HepG2 (cell line): ENCODE measurements around the gene MAP3K5. TPM values are rescaled to one million over a fixed set of nuclear protein-coding genes. Genes with fewer than 3 reads are reported as not detected.

Experiments used
- ATAC-seq: fragments of 200-7000 bp; cut with Tn5 transposase; 3 replicates; pipeline ENCODE4 v1.9.1; 2020; ENCODE audit warnings: mild to moderate bottlenecking, moderate library complexity
- BruUV-seq: library from RNA; stranded (reverse); fragments of 400-500 nt; replicated peaks from 2 replicates; lab custom pipeline; 2021; lab: Mats Ljungman, UMichigan
- CTCF ChIA-PET: fragments of 300-600 bp; formaldehyde crosslinking; extraction: SDS; loops from one replicate; lab custom pipeline; 2021; ENCODE audit warnings: low total read pairs, inconsistent platforms, low intra/inter-chr PET ratio; lab: Yijun Ruan, JAX
- POLR2A ChIA-PET: fragments of 350-600 bp; sonication (Branson Sonifier 250); formaldehyde crosslinking; loops from one replicate; lab custom pipeline; 2020; ENCODE audit warnings: antibody characterized with exemption, inconsistent platforms; lab: Yijun Ruan, JAX
- DNase-seq: peaks from one replicate; pipeline ENCODE4 v3.0.0-alpha.2; 2015; ENCODE audit warnings: low spot score
- FAIRE-seq: peaks from 3 replicates; lab custom pipeline; 2011; peaks lifted over from hg19 to GRCh38; lab: Jason Lieb, UNC
- H2AFZ ChIP-seq: one replicate; pipeline ENCODE4 v1.6.1; 2011; ENCODE audit warnings: low read length, inconsistent platforms
- H3K27ac ChIP-seq: fragments of 300-600 bp; 3 replicates; pipeline ENCODE4 v1.8.0; 2011; ENCODE audit warnings: mixed run types, mild to moderate bottlenecking, mixed read lengths, low read length, inconsistent platforms; ENCODE audit not compliant: insufficient read depth; ENCODE audit errors: extremely low read length
- H3K27me3 ChIP-seq, 2 experiments: fragments of 200-600 bp in 1 of 2; 2 replicates in 1 of 2; 3 replicates in 1 of 2; pipeline versions ENCODE4 v1.6.0 to v1.8.0; 2011; ENCODE audit warnings: low read length in 2 of 2, mild to moderate bottlenecking in 2 of 2, moderate library complexity in 2 of 2, inconsistent platforms in 1 of 2; ENCODE audit not compliant: insufficient read depth in 2 of 2, control insufficient read depth in 1 of 2
- H3K36me3 ChIP-seq, 2 experiments: fragments of 200-600 bp in 1 of 2; replicated peaks in 1 of 2; 2 replicates in 1 of 2; 3 replicates in 1 of 2; pipeline versions ENCODE4 v1.5.1 to v1.8.0; 2011; ENCODE audit warnings: low read length in 2 of 2, inconsistent platforms in 1 of 2; ENCODE audit not compliant: insufficient read depth in 2 of 2, control insufficient read depth in 1 of 2
- H3K4me1 ChIP-seq: 2 replicates; pipeline ENCODE4 v1.5.1; 2012; ENCODE audit warnings: low read length, inconsistent platforms; ENCODE audit not compliant: insufficient read depth
- H3K4me2 ChIP-seq: 2 replicates; pipeline ENCODE4 v1.6.0; 2011; ENCODE audit warnings: low read depth, low read length, inconsistent platforms
- H3K4me3 ChIP-seq, 3 experiments: fragments of 200-600 bp in 1 of 3; sonication (generic), shearing (Covaris generic) in 1 of 3; replicated peaks in 1 of 3; 2 replicates each; pipeline ENCODE4 v1.5.1; 2011 to 2016; ENCODE audit warnings: low read length in 3 of 3, inconsistent platforms in 2 of 3, low read depth in 2 of 3, mild to moderate bottlenecking in 2 of 3, control low read depth in 1 of 3, mixed read lengths in 1 of 3; ENCODE audit not compliant: insufficient read depth in 1 of 3
- H3K79me2 ChIP-seq: one replicate; pipeline ENCODE4 v1.6.1; 2011; ENCODE audit warnings: low read length, inconsistent platforms; ENCODE audit not compliant: insufficient read depth
- H3K9ac ChIP-seq: 2 replicates; pipeline ENCODE4 v1.6.0; 2011; ENCODE audit warnings: mild to moderate bottlenecking, low read depth, low read length, inconsistent platforms; ENCODE audit not compliant: insufficient read depth
- H3K9me3 ChIP-seq: 2 replicates; pipeline ENCODE4 v1.5.1; 2012; ENCODE audit warnings: mild to moderate bottlenecking, low read length
- H4K20me1 ChIP-seq: 2 replicates; pipeline ENCODE4 v1.6.0; 2011; ENCODE audit warnings: inconsistent platforms, mild to moderate bottlenecking, low read length, moderate library complexity; ENCODE audit not compliant: insufficient read depth
- DPF2 ChIP-seq: sonication (generic); formaldehyde crosslinking; IDR thresholded peaks from 2 replicates; pipeline ENCODE4 v1.4.0; 2020; ENCODE audit warnings: mild to moderate bottlenecking, low read depth, missing genetic modification reagents, borderline replicate concordance
- NAIF1 ChIP-seq: sonication (generic); formaldehyde crosslinking; IDR thresholded peaks from 2 replicates; pipeline ENCODE4 v1.5.0; 2020; ENCODE audit warnings: mild to moderate bottlenecking, missing genetic modification reagents, borderline replicate concordance
- RBAK ChIP-seq: sonication (generic); formaldehyde crosslinking; IDR thresholded peaks from 2 replicates; pipeline ENCODE4 v1.5.1; 2020; ENCODE audit warnings: mild to moderate bottlenecking, missing genetic modification reagents
- SATB2 ChIP-seq: sonication (generic); formaldehyde crosslinking; IDR thresholded peaks from 2 replicates; pipeline ENCODE4 v1.5.0; 2020; ENCODE audit warnings: missing genetic modification reagents
- SMC3 ChIP-seq: IDR thresholded peaks from 2 replicates; pipeline ENCODE4 v1.6.1; 2011; ENCODE audit warnings: low read length, improper control_type of control experiment
- SPEN ChIP-seq: sonication (generic); formaldehyde crosslinking; IDR thresholded peaks from 2 replicates; pipeline ENCODE4 v1.5.1; 2020; ENCODE audit warnings: low read depth, mild to moderate bottlenecking, missing genetic modification reagents
- TOE1 ChIP-seq: sonication (generic); formaldehyde crosslinking; IDR thresholded peaks from 2 replicates; pipeline ENCODE4 v1.4.0; 2020; ENCODE audit warnings: mild to moderate bottlenecking, missing genetic modification reagents
- ZNF18 ChIP-seq: sonication (generic); formaldehyde crosslinking; IDR thresholded peaks from 2 replicates; pipeline ENCODE4 v1.8.0; 2022; ENCODE audit warnings: mild to moderate bottlenecking, missing genetic modification reagents; ENCODE audit not compliant: insufficient replicate concordance
- ZSCAN31 ChIP-seq: sonication (generic); formaldehyde crosslinking; IDR thresholded peaks from 2 replicates; pipeline ENCODE4 v1.5.0; 2020; ENCODE audit warnings: low read depth, mild to moderate bottlenecking, missing genetic modification reagents
- WGBS: methylation state at CpG from one replicate; pipeline ENCODE4 v1.1.6; 2017; ENCODE audit warnings: low lambda C conversion rate; 5-methylcytosine and 5-hydroxymethylcytosine counted together
- in situ Hi-C: cut with HindIII; loops from 2 replicates; pipeline ENCODE4 v1.10.0; 2017; ENCODE audit warnings: low pct_unique_long_range_greater_than_20kb; ENCODE audit not compliant: extremely low pct_ligation_motif_present
- intact Hi-C: fragments of 100-400 bp; cut with micrococcal nuclease; formaldehyde crosslinking; loops from one replicate; pipeline ENCODE4 v1.10.0; 2022; ENCODE audit not compliant: unreplicated experiment
- polyA plus RNA-seq, 8 experiments: library from polyadenylated mRNA; depleted of rRNA in 3 of 8; stranded (reverse) in 7 of 8; unstranded in 1 of 8; fragments of >200 nt; fragmentation: Illumina TruSeq in 4 of 8; extraction: Trizol in 4 of 8; gene quantifications; 2 replicates each; pipeline versions ENCODE4 v1.2.1 to v1.2.3, GENCODE V29; 2011 to 2016; ENCODE audit warnings: low read depth in 4 of 8, missing spikeins in 1 of 8, mixed read lengths in 1 of 8; ENCODE audit not compliant: insufficient read depth in 1 of 8
- total RNA-seq, 5 experiments: library from RNA; depleted of rRNA; stranded (reverse); fragments of >200 nt; fragmentation: Illumina TruSeq; extraction: Trizol; gene quantifications; 2 replicates each; pipeline ENCODE4 v1.2.3, GENCODE V29; 2016; ENCODE audit warnings: low read depth in 1 of 5

The MAP3K5 gene
- total and polyA plus RNA-seq, 2 of the 13 experiments (the other 11 are each of a cell fraction or from before 2014, with no cell fraction given) = not detected

- no peaks in the 10 kb centered on the region for H3K36me3 ChIP-seq
- H3K4me2 ChIP-seq = no peak overlapping the region
- intact Hi-C loops (no loop called here), in situ Hi-C loops (no loop called here)
- H4K20me1 ChIP-seq = no peaks in the 10 kb centered on the region
- DNase-seq = no peak
- no peak overlapping the region for H3K27ac ChIP-seq
- H3K79me2 ChIP-seq = no peaks in the 10 kb centered on the region
- no peaks in the 10 kb centered on the region for H3K4me1 ChIP-seq
- 14% methylated on average over 2 of the region's 2 CpGs for WGBS
- TF ChIP-seq RBAK (no peak), ZNF18 (CRISPR knock-in tag) (no peak), NAIF1 (CRISPR knock-in tag) (no peak), TOE1 (no peak), ZSCAN31 (CRISPR knock-in tag) (no peak), SPEN (no peak)
- TF ChIP-seq, all 625 proteins: peak for 0
- Histone ChIP-seq H3K9me3 (no peaks in the 10 kb centered on the region), H3K27me3 (no peaks in the 10 kb centered on the region), H2AFZ (no peak overlapping the region), H3K9ac (no peak overlapping the region), H3K4me3 (no peak overlapping the region)
- no TSS peak for BruUV-seq
- ChIA-PET CTCF (no interaction called here), POLR2A (no interaction called here)
- ATAC-seq (no peak), FAIRE-seq (no peak)
Measured at GRCh38 chr6:136685540-136686108, 106.7 kb downstream of the MAP3K5 start.

DNA sequence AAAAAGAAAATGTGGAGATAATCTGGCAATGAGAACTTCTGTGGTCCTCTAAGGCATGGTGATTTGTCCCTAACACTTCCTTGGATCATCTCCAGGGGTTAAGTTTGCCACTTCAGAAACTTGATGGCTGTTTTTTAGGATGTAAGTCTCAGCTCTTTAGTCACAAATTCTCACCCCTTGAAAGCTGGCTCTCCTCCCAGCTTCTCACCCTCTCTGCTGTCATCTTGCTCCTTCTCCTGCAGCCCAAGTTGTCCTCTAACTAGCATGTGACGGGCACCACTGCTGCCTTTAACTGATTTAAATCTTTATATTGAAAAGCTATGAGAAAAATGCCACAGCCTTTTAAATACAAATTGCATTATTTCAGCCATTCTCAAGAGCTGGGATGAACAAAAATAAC is 107.8 kb downstream of the MAP3K5 start:
- ATAC-seq = no peak
- Histone ChIP-seq H3K27me3 (no peaks in the 10 kb centered on the region), H3K27ac (no peak overlapping the region), H3K4me2 (no peak overlapping the region), H3K79me2 (no peaks in the 10 kb centered on the region), H3K4me1 (no peaks in the 10 kb centered on the region), H4K20me1 (no peaks in the 10 kb centered on the region), H3K4me3 (no peak overlapping the region), H3K9ac (no peak overlapping the region), H2AFZ (no peak overlapping the region), H3K36me3 (no peaks in the 10 kb centered on the region), H3K9me3 (no peaks in the 10 kb centered on the region)
- ChIA-PET CTCF (no interaction called here), POLR2A (no interaction called here)
- WGBS = 7% methylated on average over 1 of the region's 1 CpG
- intact Hi-C loops (no loop called here), in situ Hi-C loops (no loop called here)
- DNase-seq = no peak
- FAIRE-seq = no peak
- TF ChIP-seq DPF2 (CRISPR knock-in tag) (no peak), SMC3 (no peak), SATB2 (CRISPR knock-in tag) (no peak)
- BruUV-seq = no TSS peak
